GM12891 (cell line): Measurements from ENCODE around the gene GTF2H4.

Experiments
- DNase-seq: peaks from one replicate; pipeline ENCODE4 v3.0.0; 2011; ENCODE audit warnings: low spot score; ENCODE audit not compliant: insufficient read length
- FAIRE-seq: peaks from 2 replicates; lab custom pipeline; 2011; peaks lifted over from hg19 to GRCh38; lab: Jason Lieb, UNC
- PAX5 ChIP-seq: IDR thresholded peaks from 2 replicates; pipeline ENCODE4 v1.6.1; 2011; ENCODE audit warnings: low read length, moderate library complexity, mild to moderate bottlenecking; ENCODE audit not compliant: insufficient read depth, severe bottlenecking
- POLR2A ChIP-seq: IDR thresholded peaks from 2 replicates; pipeline ENCODE4 v1.6.1; 2011; ENCODE audit warnings: low read depth, low read length, control low read depth
- POLR2AphosphoS5 ChIP-seq: IDR thresholded peaks from 2 replicates; pipeline ENCODE4 v1.6.1; 2011; ENCODE audit warnings: low read depth, low read length, control low read depth
- POU2F2 ChIP-seq: IDR thresholded peaks from 2 replicates; pipeline ENCODE4 v1.6.1; 2011; ENCODE audit warnings: low read depth, mild to moderate bottlenecking, control low read depth, low read length, moderate library complexity
- SPI1 ChIP-seq: IDR thresholded peaks from 2 replicates; pipeline ENCODE4 v1.6.1; 2011; ENCODE audit warnings: low read depth, low read length, control low read depth
- TAF1 ChIP-seq: IDR thresholded peaks from 2 replicates; pipeline ENCODE4 v1.6.1; 2011; ENCODE audit warnings: low read depth, low read length, control low read depth

Gene GTF2H4

DNA sequence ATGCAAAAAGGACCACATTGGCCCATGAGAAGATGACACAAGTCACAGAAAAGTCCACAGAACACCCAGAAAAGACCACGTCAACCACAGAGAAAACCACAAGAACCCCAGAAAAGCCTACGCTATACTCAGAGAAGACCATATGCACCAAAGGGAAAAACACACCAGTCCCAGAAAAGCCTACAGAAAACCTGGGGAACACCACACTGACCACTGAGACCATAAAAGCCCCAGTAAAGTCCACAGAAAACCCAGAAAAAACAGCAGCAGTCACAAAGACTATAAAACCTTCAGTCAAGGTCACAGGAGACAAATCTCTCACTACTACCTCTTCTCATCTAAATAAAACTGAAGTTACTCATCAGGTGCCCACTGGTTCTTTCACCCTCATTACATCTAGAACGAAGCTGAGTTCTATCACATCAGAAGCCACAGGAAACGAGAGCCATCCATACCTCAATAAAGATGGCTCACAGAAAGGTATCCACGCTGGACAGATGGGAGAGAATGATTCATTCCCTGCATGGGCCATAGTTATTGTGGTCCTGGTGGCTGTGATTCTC, 44.0 kb downstream of the GTF2H4 start:
- TF ChIP-seq POU2F2: no peak
- TF ChIP-seq POLR2A: no peak
- TF ChIP-seq SPI1: no peak
- TF ChIP-seq PAX5: no peak
- TF ChIP-seq TAF1: no peak
- FAIRE-seq (no peak), DNase-seq (no peak)

DNA sequence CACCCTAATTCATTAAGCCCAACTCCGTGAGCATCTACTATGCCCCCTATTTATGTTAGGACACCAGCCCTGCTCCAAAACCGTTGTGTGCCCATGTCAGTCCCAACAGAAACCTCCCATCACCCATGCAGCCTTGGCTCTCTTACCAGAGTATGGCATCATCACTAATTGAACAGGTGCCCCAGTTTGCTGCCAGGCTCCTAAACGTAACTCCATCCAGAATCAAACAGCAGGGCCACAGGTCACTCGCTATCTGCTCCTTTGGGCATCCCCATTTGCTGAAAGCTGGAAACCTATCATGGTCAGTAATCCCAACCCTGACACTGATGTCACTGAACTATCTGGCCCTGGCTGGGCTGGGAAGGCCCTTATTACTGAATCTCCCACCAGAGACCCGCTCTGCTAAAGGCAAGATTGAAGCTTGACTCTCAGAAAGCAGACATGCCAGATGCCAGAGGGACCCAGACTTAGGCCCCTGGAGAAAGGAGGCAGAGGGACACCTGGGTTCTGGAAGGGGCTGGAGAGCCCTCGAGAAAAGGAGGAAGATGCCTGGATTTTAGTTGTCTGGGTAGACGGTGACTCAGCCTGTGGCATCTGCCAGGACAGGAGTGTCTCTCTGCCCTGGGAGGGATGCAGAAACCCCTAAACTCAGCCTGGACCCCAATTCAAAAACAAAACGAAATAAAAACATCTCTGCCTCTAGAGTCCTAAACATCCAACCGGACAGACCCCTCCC, 46.8 kb downstream of the GTF2H4 start:
- no peak for TF ChIP-seq POU2F2
- FAIRE-seq: no peak
- DNase-seq: no peak

GRCh38 chr6:30955367-30956042, 47.5 kb downstream of the GTF2H4 start:
- FAIRE-seq (peak; percentile 85), DNase-seq (peak; percentile 80)
- TF ChIP-seq PAX5 (no peak), TAF1 (peak; percentile 99), POLR2AphosphoS5 (peak; percentile 51; the same call in 1 of the 2 replicates), POLR2A (peak; percentile 65; the same call in 1 of the 2 replicates), SPI1 (no peak), POU2F2 (peak; percentile 51; the same call in 1 of the 2 replicates)

- DNase-seq: no peak
- FAIRE-seq: no peak
- no peak for TF ChIP-seq TAF1
- TF ChIP-seq PAX5: no peak
- TF ChIP-seq SPI1: no peak
- no peak for TF ChIP-seq POU2F2
- TF ChIP-seq POLR2A: no peak
- no peak for TF ChIP-seq POLR2AphosphoS5
Measured at GRCh38 chr6:30957716-30958115, 49.7 kb downstream of the GTF2H4 start.

- no peak for DNase-seq
- TF ChIP-seq SPI1 (no peak), PAX5 (no peak), POLR2AphosphoS5 (no peak), POLR2A (no peak), TAF1 (no peak)
- FAIRE-seq: no peak
Measured at GRCh38 chr6:30960907-30961673, 53.1 kb downstream of the GTF2H4 start.

DNA sequence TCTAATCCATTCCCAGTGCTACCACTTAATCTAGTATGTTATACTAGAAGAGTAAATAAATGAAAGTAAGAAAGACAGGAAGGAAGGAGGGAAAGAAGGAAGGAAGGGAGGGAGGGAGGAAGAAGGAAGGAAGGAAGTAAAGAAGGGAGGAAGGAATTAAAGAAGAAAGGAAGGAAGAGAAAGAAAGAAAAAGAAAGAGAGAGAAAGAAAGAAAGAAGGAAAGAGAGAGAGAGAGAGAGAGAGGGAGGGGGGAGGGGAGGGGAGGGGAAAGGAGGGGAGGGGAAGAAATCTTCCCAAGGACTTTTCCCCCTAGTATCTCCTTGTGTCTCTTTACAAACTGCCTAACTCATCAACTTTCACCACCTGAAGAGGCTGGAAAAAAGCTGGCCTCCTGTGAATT, 54.7 kb downstream of the GTF2H4 start:
- TF ChIP-seq POU2F2 (no peak), POLR2A (no peak)
- DNase-seq (no peak), FAIRE-seq (no peak)

DNA sequence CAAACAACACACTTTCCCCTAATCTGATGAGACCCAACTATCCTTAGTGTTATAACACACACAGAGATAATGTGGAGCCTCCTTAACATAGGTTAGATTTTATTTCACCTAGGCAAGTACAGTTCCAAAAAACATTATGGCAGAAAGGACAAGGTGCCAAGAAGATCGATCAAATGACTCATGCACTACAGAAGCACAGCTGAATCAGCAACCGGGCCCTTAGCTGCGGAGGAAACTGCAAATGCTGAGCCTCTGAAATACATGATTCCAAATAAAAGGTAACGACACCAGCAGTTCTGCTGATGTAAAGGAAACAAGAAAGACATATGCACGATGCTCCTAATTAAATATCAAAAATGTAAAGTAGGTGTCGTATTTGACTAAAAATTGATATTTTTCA, 55.6 kb downstream of the GTF2H4 start:
- DNase-seq (no peak), FAIRE-seq (no peak)

More for the DNA sequence above, 55.6 kb downstream of the GTF2H4 start:
- no peak for TF ChIP-seq TAF1
- no peak for TF ChIP-seq SPI1
- no peak for TF ChIP-seq POU2F2
- no peak for TF ChIP-seq PAX5
- TF ChIP-seq POLR2A: no peak
- TF ChIP-seq POLR2AphosphoS5: no peak
